Tibial nerve (tissue), 4 donors: ENCODE results near the gene OPTC. TPM values are rescaled to one million over a fixed set of nuclear protein-coding genes. Genes with fewer than 3 reads are reported as not detected.

Source experiments
- DNase-seq, 2 donors: peaks; one replicate each; pipeline ENCODE4 v3.0.0-alpha.2; 2019; ENCODE audit warnings: low spot score in 2 of 2
- H3K27ac ChIP-seq, 4 donors: fragments of 200-600 bp; sonication (generic) in 3 of 4; one replicate each; pipeline ENCODE4 v1.5.1; 2017 to 2019; ENCODE audit warnings: mild to moderate bottlenecking in 1 of 4
- H3K27me3 ChIP-seq, 2 donors: fragments of 200-600 bp; sonication (generic) in 1 of 2; one replicate each; pipeline versions ENCODE4 v1.5.1 to v1.6.0; 2017 to 2019
- H3K36me3 ChIP-seq, 3 donors: fragments of 200-600 bp; sonication (generic); one replicate each; pipeline ENCODE4 v1.5.1; 2018 to 2019
- H3K4me1 ChIP-seq, 4 donors: fragments of 200-600 bp; sonication (generic) in 3 of 4; one replicate each; pipeline ENCODE4 v1.5.1; 2017 to 2019
- H3K4me3 ChIP-seq, 4 donors: fragments of 200-600 bp; sonication (generic) in 3 of 4; one replicate each; pipeline ENCODE4 v1.5.1; 2017 to 2019; ENCODE audit warnings: mild to moderate bottlenecking in 1 of 4, moderate library complexity in 1 of 4
- H3K9me3 ChIP-seq, 4 donors: fragments of 200-600 bp; sonication (generic) in 3 of 4; one replicate each; pipeline ENCODE4 v1.5.1; 2017 to 2019
- EP300 ChIP-seq, 2 donors: sonication (generic); formaldehyde crosslinking; IDR thresholded peaks; one replicate each; pipeline ENCODE4 v1.6.1; 2017; ENCODE audit warnings: antibody characterized with exemption in 2 of 2, mild to moderate bottlenecking in 1 of 2
- POLR2A ChIP-seq, 2 donors: fragments of 450-650 bp; IDR thresholded peaks; one replicate each; pipeline ENCODE4 v1.6.1; 2017; ENCODE audit warnings: antibody characterized with exemption in 2 of 2, mild to moderate bottlenecking in 2 of 2, moderate library complexity in 2 of 2
- WGBS, 2 donors: methylation state at CpG; one replicate each; pipeline ENCODE4 v1.1.5; 2018; 5-methylcytosine and 5-hydroxymethylcytosine counted together
- total RNA-seq, 4 donors: library from RNA; depleted of rRNA; stranded (reverse); fragments of >200 nt; gene quantifications; one replicate each; pipeline ENCODE4 v1.1.0, GENCODE V29; 2016
- TF ChIP-seq, protein P1 (sequence below), 5 experiments: fragments of 200-600 bp in 3 of 5; fragments of 450-650 bp in 2 of 5; sonication (generic) in 3 of 5; IDR thresholded peaks; one replicate each; pipeline ENCODE4 v1.5.1; 2016 to 2019; ENCODE audit warnings: antibody characterized with exemption in 5 of 5, mild to moderate bottlenecking in 3 of 5, moderate library complexity in 2 of 5

Gene OPTC
- total RNA-seq, 4 donors from 2014 or later = not detected

- Histone ChIP-seq H3K27me3 (no peaks in the 10 kb centered on the region), H3K27ac (no peak overlapping the region), H3K4me1 (peaks cover 0 to under 1% (median 0%) of the 10 kb centered on the region in 4 donors), H3K36me3 (no peaks in the 10 kb centered on the region), H3K4me3 (no peak overlapping the region), H3K9me3 (no peaks in the 10 kb centered on the region)
- no peak for TF ChIP-seq EP300 (IDR thresholded peaks at IDR 0.05)
- TF ChIP-seq, protein P1, sequence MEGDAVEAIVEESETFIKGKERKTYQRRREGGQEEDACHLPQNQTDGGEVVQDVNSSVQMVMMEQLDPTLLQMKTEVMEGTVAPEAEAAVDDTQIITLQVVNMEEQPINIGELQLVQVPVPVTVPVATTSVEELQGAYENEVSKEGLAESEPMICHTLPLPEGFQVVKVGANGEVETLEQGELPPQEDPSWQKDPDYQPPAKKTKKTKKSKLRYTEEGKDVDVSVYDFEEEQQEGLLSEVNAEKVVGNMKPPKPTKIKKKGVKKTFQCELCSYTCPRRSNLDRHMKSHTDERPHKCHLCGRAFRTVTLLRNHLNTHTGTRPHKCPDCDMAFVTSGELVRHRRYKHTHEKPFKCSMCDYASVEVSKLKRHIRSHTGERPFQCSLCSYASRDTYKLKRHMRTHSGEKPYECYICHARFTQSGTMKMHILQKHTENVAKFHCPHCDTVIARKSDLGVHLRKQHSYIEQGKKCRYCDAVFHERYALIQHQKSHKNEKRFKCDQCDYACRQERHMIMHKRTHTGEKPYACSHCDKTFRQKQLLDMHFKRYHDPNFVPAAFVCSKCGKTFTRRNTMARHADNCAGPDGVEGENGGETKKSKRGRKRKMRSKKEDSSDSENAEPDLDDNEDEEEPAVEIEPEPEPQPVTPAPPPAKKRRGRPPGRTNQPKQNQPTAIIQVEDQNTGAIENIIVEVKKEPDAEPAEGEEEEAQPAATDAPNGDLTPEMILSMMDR (IDR thresholded peaks at IDR 0.05) = no peak
- TF ChIP-seq POLR2A (IDR thresholded peaks at IDR 0.05) = no peak
- DNase-seq = no peak
- WGBS, 2 donors = 76 to 78% methylated on average over 5 of the region's 5 CpGs
Measured at GRCh38 chr1:203497269-203497777, 3.4 kb downstream of the OPTC start.

GRCh38 chr1:203499643-203500278 lies 5.8 kb downstream of the OPTC start:
- TF ChIP-seq EP300 (IDR thresholded peaks at IDR 0.05) (no peak), POLR2A (IDR thresholded peaks at IDR 0.05) (no peak)
- TF ChIP-seq, protein P1 (IDR thresholded peaks at IDR 0.05) = no peak
- no peaks in the 10 kb centered on the region for H3K9me3 ChIP-seq

GRCh38 chr1:203500279-203500678 lies 6.3 kb downstream of the OPTC start:
- H3K9me3 ChIP-seq = no peaks in the 10 kb centered on the region
- DNase-seq = no peak
- H3K27ac ChIP-seq = no peak overlapping the region
- H3K27me3 ChIP-seq = no peaks in the 10 kb centered on the region
- H3K4me3 ChIP-seq = no peak overlapping the region
- H3K36me3 ChIP-seq = no peaks in the 10 kb centered on the region
- peaks cover 0 to 9% (median 0%) of the 10 kb centered on the region in 4 donors for H3K4me1 ChIP-seq
- TF ChIP-seq, protein P1 (IDR thresholded peaks at IDR 0.05) = no peak
- TF ChIP-seq EP300 (IDR thresholded peaks at IDR 0.05) = no peak
- no peak for TF ChIP-seq POLR2A (IDR thresholded peaks at IDR 0.05)
- WGBS, 2 donors = 92 to 100% methylated on average over 1 of the region's 1 CpG

More at GRCh38 chr1:203499643-203500278, 5.8 kb downstream of the OPTC start:
- Histone ChIP-seq H3K4me3 (no peak overlapping the region), H3K27me3 (no peaks in the 10 kb centered on the region), H3K4me1 (peaks cover 0 to 5% (median 0%) of the 10 kb centered on the region in 4 donors), H3K36me3 (no peaks in the 10 kb centered on the region), H3K27ac (no peak overlapping the region)
- DNase-seq = no peak
- 92 to 93% methylated on average over 7 of the region's 7 CpGs for WGBS, 2 donors

- Histone ChIP-seq H3K9me3 (no peaks in the 10 kb centered on the region), H3K27me3 (no peaks in the 10 kb centered on the region), H3K36me3 (no peaks in the 10 kb centered on the region), H3K4me1 (peaks cover 0 to 34% (median 20%) of the 10 kb centered on the region in 4 donors), H3K4me3 (no peak overlapping the region), H3K27ac (no peak overlapping the region)
- WGBS, 2 donors = 71 to 84% methylated on average over 3 of the region's 3 CpGs
- TF ChIP-seq EP300 (IDR thresholded peaks at IDR 0.05) (no peak), POLR2A (IDR thresholded peaks at IDR 0.05) (no peak)
- TF ChIP-seq, protein P1 (IDR thresholded peaks at IDR 0.05) = no peak
- no peak for DNase-seq
Measured at GRCh38 chr1:203503836-203504235, 9.9 kb downstream of the OPTC start.

DNA sequence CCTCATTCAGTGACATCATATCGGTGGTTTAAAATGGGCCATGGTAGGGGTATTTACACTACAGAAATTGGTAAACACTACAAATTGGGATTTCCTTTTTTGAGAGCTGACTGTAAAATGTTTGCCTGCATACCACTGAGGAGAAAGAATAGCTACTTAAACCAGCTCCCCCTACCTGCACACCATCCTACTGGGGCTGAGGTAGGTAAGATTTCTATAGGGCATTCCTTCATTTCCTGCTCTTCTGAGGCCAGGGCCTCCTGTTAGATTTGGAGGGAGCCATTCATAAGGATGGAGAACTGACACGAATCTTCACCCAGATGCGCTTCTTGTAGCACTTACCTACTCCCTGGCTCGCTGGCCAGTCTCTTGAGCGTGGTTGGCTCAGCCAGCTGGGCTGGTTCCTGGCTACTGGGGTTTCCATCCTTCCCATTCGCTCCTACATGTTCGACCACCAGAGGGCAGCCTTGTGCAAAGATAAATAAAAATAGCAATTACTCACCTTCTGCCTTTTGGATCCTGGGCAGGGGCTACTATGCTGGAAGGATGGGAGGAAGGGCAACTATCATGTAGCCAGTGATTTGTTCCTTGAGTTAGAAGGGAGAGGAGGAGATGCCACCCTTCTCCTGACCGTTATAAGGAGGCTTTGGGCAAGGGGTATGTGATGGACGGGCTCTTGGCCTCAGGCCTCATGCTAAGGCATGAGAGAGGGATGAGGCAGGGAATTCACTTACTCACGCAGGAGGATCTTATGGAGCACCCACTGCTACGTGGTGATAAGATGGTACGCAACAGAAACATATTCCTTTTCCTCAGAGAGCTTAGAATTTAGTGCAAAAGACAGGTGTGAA lies 10.7 kb downstream of the OPTC start:
- H3K27ac ChIP-seq = no peak overlapping the region
- peaks cover 0 to 42% (median 23%) of the 10 kb centered on the region in 4 donors for H3K4me1 ChIP-seq
- WGBS, 2 donors = 35 to 37% methylated on average over 12 of the region's 12 CpGs
- TF ChIP-seq, protein P1 (IDR thresholded peaks at IDR 0.05) = peak; percentile 72 to 92 (median 88)
- TF ChIP-seq EP300 (IDR thresholded peaks at IDR 0.05) = peak in 1 of 2 donors; percentile 49
- TF ChIP-seq POLR2A (IDR thresholded peaks at IDR 0.05) = peak in 1 of 2 donors; percentile 6
- no peaks in the 10 kb centered on the region for H3K36me3 ChIP-seq
- no peaks in the 10 kb centered on the region for H3K27me3 ChIP-seq
- H3K9me3 ChIP-seq = no peaks in the 10 kb centered on the region
- no peak overlapping the region for H3K4me3 ChIP-seq
- peak; percentile 89 to 98 for DNase-seq
